Central memory CD8-positive, alpha-beta T cell (primary cell): ENCODE data around the gene TMEM106B.

ENCODE experiments used
- ATAC-seq: fragments of 150-1000 bp; cut with Tn5 transposase; replicated peaks from 2 replicates; pipeline ENCODE4 v1.10.0; 2022; ENCODE audit warnings: mild to moderate bottlenecking, moderate FRiP score, moderate number of reproducible peaks; ENCODE audit not compliant: poor library complexity, severe bottlenecking; ENCODE audit errors: extremely low read depth
- DNase-seq, 2 donors: peaks; one replicate each; pipeline ENCODE4 v3.0.0; 2021; ENCODE audit warnings: low spot score in 2 of 2
- H3K27ac Mint-ChIP-seq: one replicate; pipeline ENCODE4 v1.8.0; 2022; ENCODE audit warnings: low read depth, mild to moderate bottlenecking, moderate library complexity, mixed read lengths
- H3K27me3 Mint-ChIP-seq: one replicate; pipeline ENCODE4 v1.8.0; 2022; ENCODE audit warnings: mixed read lengths
- H3K36me3 Mint-ChIP-seq: one replicate; pipeline ENCODE4 v1.8.0; 2022; ENCODE audit warnings: mild to moderate bottlenecking, moderate library complexity, mixed read lengths; ENCODE audit not compliant: insufficient read depth
- H3K4me1 Mint-ChIP-seq: one replicate; pipeline ENCODE4 v1.8.0; 2022; ENCODE audit warnings: mixed read lengths
- H3K4me3 Mint-ChIP-seq: one replicate; pipeline ENCODE4 v1.8.0; 2022; ENCODE audit warnings: mild to moderate bottlenecking, moderate library complexity, mixed read lengths
- H3K9me3 Mint-ChIP-seq: one replicate; pipeline ENCODE4 v1.8.0; 2022; ENCODE audit warnings: mixed read lengths

Gene TMEM106B

GRCh38 chr7:12234334-12234865 is 23.3 kb downstream of the TMEM106B start:
- DNase-seq (no peak), ATAC-seq (no peak)
- peaks cover 22% of the 10 kb centered on the region for H3K36me3 Mint-ChIP-seq
- no peak overlapping the region for H3K27ac Mint-ChIP-seq
- H3K27me3 Mint-ChIP-seq, result no peaks in the 10 kb centered on the region
- no peak overlapping the region for H3K4me3 Mint-ChIP-seq
- H3K9me3 Mint-ChIP-seq, result no peaks in the 10 kb centered on the region
- H3K4me1 Mint-ChIP-seq, result peaks cover 3% of the 10 kb centered on the region

- Mint-ChIP-seq H3K36me3 (peaks cover 18% of the 10 kb centered on the region), H3K4me3 (no peak overlapping the region), H3K4me1 (peaks cover 14% of the 10 kb centered on the region), H3K27ac (no peak overlapping the region), H3K27me3 (no peaks in the 10 kb centered on the region), H3K9me3 (no peaks in the 10 kb centered on the region)
- no peak for DNase-seq
- ATAC-seq, result no peak
Observed at GRCh38 chr7:12235970-12236369, 24.9 kb downstream of the TMEM106B start.

GRCh38 chr7:12237007-12237406 is 25.9 kb downstream of the TMEM106B start:
- Mint-ChIP-seq H3K9me3 (no peaks in the 10 kb centered on the region), H3K36me3 (peaks cover 18% of the 10 kb centered on the region), H3K4me1 (peaks cover 14% of the 10 kb centered on the region), H3K27me3 (no peaks in the 10 kb centered on the region), H3K27ac (no peak overlapping the region), H3K4me3 (no peak overlapping the region)
- DNase-seq (no peak), ATAC-seq (no peak)

GRCh38 chr7:12239806-12240205 is 28.7 kb downstream of the TMEM106B start:
- no peak for ATAC-seq
- H3K27me3 Mint-ChIP-seq, result no peaks in the 10 kb centered on the region
- H3K27ac Mint-ChIP-seq, result peak overlapping the region; percentile 19
- peaks cover 14% of the 10 kb centered on the region for H3K4me1 Mint-ChIP-seq
- H3K9me3 Mint-ChIP-seq, result no peaks in the 10 kb centered on the region
- H3K36me3 Mint-ChIP-seq, result peaks cover 4% of the 10 kb centered on the region
- DNase-seq, result no peak
- H3K4me3 Mint-ChIP-seq, result no peak overlapping the region

GRCh38 chr7:12244129-12244528 is 33.0 kb downstream of the TMEM106B start:
- no peak for DNase-seq
- peaks cover under 1% of the 10 kb centered on the region for H3K27me3 Mint-ChIP-seq
- peaks cover 2% of the 10 kb centered on the region for H3K36me3 Mint-ChIP-seq
- peaks cover 13% of the 10 kb centered on the region for H3K4me1 Mint-ChIP-seq
- H3K9me3 Mint-ChIP-seq, result no peaks in the 10 kb centered on the region
- H3K27ac Mint-ChIP-seq, result no peak overlapping the region
- no peak for ATAC-seq
- H3K4me3 Mint-ChIP-seq, result no peak overlapping the region

- DNase-seq, result no peak
- ATAC-seq, result no peak
- Mint-ChIP-seq H3K4me1 (peaks cover 8% of the 10 kb centered on the region), H3K9me3 (no peaks in the 10 kb centered on the region), H3K27ac (no peak overlapping the region), H3K4me3 (no peak overlapping the region), H3K27me3 (peaks cover 6% of the 10 kb centered on the region), H3K36me3 (peaks cover 2% of the 10 kb centered on the region)
Observed at GRCh38 chr7:12244694-12245093, 33.6 kb downstream of the TMEM106B start.

- no peak overlapping the region for H3K27ac Mint-ChIP-seq
- H3K9me3 Mint-ChIP-seq, result peaks cover 15% of the 10 kb centered on the region
- ATAC-seq (no peak), DNase-seq (no peak)
- H3K4me1 Mint-ChIP-seq, result no peaks in the 10 kb centered on the region
- peaks cover 31% of the 10 kb centered on the region for H3K27me3 Mint-ChIP-seq
- no peak overlapping the region for H3K4me3 Mint-ChIP-seq
- no peaks in the 10 kb centered on the region for H3K36me3 Mint-ChIP-seq
Observed at GRCh38 chr7:12249706-12250105, 38.6 kb downstream of the TMEM106B start.

GRCh38 chr7:12250232-12250631 is 39.1 kb downstream of the TMEM106B start:
- no peak overlapping the region for H3K4me3 Mint-ChIP-seq
- H3K36me3 Mint-ChIP-seq, result no peaks in the 10 kb centered on the region
- no peak overlapping the region for H3K27ac Mint-ChIP-seq
- peaks cover 31% of the 10 kb centered on the region for H3K27me3 Mint-ChIP-seq
- H3K9me3 Mint-ChIP-seq, result peaks cover 15% of the 10 kb centered on the region
- H3K4me1 Mint-ChIP-seq, result no peaks in the 10 kb centered on the region
- ATAC-seq (no peak), DNase-seq (no peak)

- H3K4me1 Mint-ChIP-seq, result no peaks in the 10 kb centered on the region
- DNase-seq (no peak), ATAC-seq (no peak)
- H3K9me3 Mint-ChIP-seq, result peaks cover 15% of the 10 kb centered on the region
- no peaks in the 10 kb centered on the region for H3K36me3 Mint-ChIP-seq
- no peak overlapping the region for H3K4me3 Mint-ChIP-seq
- peaks cover 19% of the 10 kb centered on the region for H3K27me3 Mint-ChIP-seq
- no peak overlapping the region for H3K27ac Mint-ChIP-seq
Observed at GRCh38 chr7:12256090-12256489, 45.0 kb downstream of the TMEM106B start.

- peak; percentile 99 for ATAC-seq
- Mint-ChIP-seq H3K4me3 (no peak overlapping the region), H3K36me3 (no peaks in the 10 kb centered on the region), H3K27me3 (peaks cover 4% of the 10 kb centered on the region), H3K4me1 (no peaks in the 10 kb centered on the region), H3K27ac (no peak overlapping the region), H3K9me3 (peaks cover 4% of the 10 kb centered on the region)
- peak in 1 of 2 donors; percentile 32 for DNase-seq
Observed at GRCh38 chr7:12257582-12257981, 46.5 kb downstream of the TMEM106B start.

GRCh38 chr7:12258074-12258473 is 47.0 kb downstream of the TMEM106B start:
- H3K4me3 Mint-ChIP-seq, result no peak overlapping the region
- H3K27me3 Mint-ChIP-seq, result no peaks in the 10 kb centered on the region
- ATAC-seq, result no peak
- H3K4me1 Mint-ChIP-seq, result no peaks in the 10 kb centered on the region
- no peaks in the 10 kb centered on the region for H3K36me3 Mint-ChIP-seq
- H3K27ac Mint-ChIP-seq, result no peak overlapping the region
- H3K9me3 Mint-ChIP-seq, result no peaks in the 10 kb centered on the region
- no peak for DNase-seq

GRCh38 chr7:12267542-12267941 is 56.4 kb downstream of the TMEM106B start:
- H3K36me3 Mint-ChIP-seq, result no peaks in the 10 kb centered on the region
- no peaks in the 10 kb centered on the region for H3K4me1 Mint-ChIP-seq
- no peak overlapping the region for H3K4me3 Mint-ChIP-seq
- H3K27ac Mint-ChIP-seq, result no peak overlapping the region
- DNase-seq (no peak), ATAC-seq (no peak)
- H3K27me3 Mint-ChIP-seq, result peaks cover 10% of the 10 kb centered on the region
- H3K9me3 Mint-ChIP-seq, result no peaks in the 10 kb centered on the region

- ATAC-seq (no peak), DNase-seq (no peak)
- no peak overlapping the region for H3K27ac Mint-ChIP-seq
- H3K4me3 Mint-ChIP-seq, result no peak overlapping the region
- peaks cover 10% of the 10 kb centered on the region for H3K27me3 Mint-ChIP-seq
- no peaks in the 10 kb centered on the region for H3K36me3 Mint-ChIP-seq
- H3K4me1 Mint-ChIP-seq, result no peaks in the 10 kb centered on the region
- no peaks in the 10 kb centered on the region for H3K9me3 Mint-ChIP-seq
Observed at GRCh38 chr7:12269100-12269895, 58.2 kb downstream of the TMEM106B start.
